Body of pancreas (tissue), 4 donors: Measurements from ENCODE around the gene CCDC137. TPM values are rescaled to one million over a fixed set of nuclear protein-coding genes. Genes with fewer than 3 reads are reported as not detected.

ENCODE experiments used
- ATAC-seq: fragments of 150-250 bp; one replicate; pipeline ENCODE4 v1.9.1; 2016
- DNase-seq, 4 donors: peaks; one replicate each; pipeline ENCODE4 v3.0.0-alpha.2; 2019
- H3K27ac ChIP-seq, 4 donors: fragments of 200-600 bp; sonication (generic); 1 replicate in 3 of 4; 2 replicates in 1 of 4; pipeline versions ENCODE4 v1.5.1 to v1.6.1; 2016 to 2019; ENCODE audit warnings: mild to moderate bottlenecking in 1 of 4, mixed read lengths in 1 of 4, moderate library complexity in 1 of 4
- H3K27me3 ChIP-seq, 2 donors: fragments of 200-600 bp; sonication (generic); one replicate each; pipeline ENCODE4 v1.6.0; 2016; ENCODE audit warnings: mild to moderate bottlenecking in 1 of 2
- H3K36me3 ChIP-seq, 2 donors: fragments of 200-600 bp; sonication (generic); replicated peaks in 1 of 2; 2 replicates each; pipeline ENCODE4 v1.5.1; 2016; ENCODE audit warnings: low read depth in 2 of 2; ENCODE audit not compliant: insufficient read depth in 1 of 2
- H3K4me1 ChIP-seq: fragments of 200-600 bp; sonication (generic); one replicate; pipeline ENCODE4 v1.6.0; 2016
- H3K4me3 ChIP-seq, 2 donors: fragments of 200-600 bp; sonication (generic); 1 replicate in 1 of 2; 2 replicates in 1 of 2; pipeline ENCODE4 v1.5.1; 2016 to 2019
- H3K9me3 ChIP-seq, 3 donors: fragments of 200-600 bp; sonication (generic); 1 replicate in 2 of 3; 2 replicates in 1 of 3; pipeline ENCODE4 v1.5.1; 2016
- POLR2A ChIP-seq, 3 donors: fragments of 450-650 bp; IDR thresholded peaks; one replicate each; pipeline ENCODE4 v1.6.1; 2016; ENCODE audit warnings: antibody characterized with exemption in 3 of 3, mild to moderate bottlenecking in 2 of 3
- WGBS, 2 donors: methylation state at CpG; one replicate each; pipeline ENCODE4 v1.1.5; 2017; 5-methylcytosine and 5-hydroxymethylcytosine counted together
- intact Hi-C: fragments of 100-400 bp; cut with DNase I; formaldehyde crosslinking; loops from one replicate; pipeline ENCODE4 v1.15.1; 2023
- total RNA-seq, 2 donors: library from RNA; depleted of rRNA; stranded (reverse); fragments of >200 nt; gene quantifications; one replicate each; pipeline ENCODE4 v1.1.0, GENCODE V29; 2016
- TF ChIP-seq, protein P1 (sequence below), 7 experiments: fragments of 450-650 bp in 4 of 7; fragments of 200-600 bp in 3 of 7; sonication (generic) in 3 of 7; IDR thresholded peaks; one replicate each; pipeline ENCODE4 v1.5.1; 2016 to 2019; ENCODE audit warnings: antibody characterized with exemption in 7 of 7

The CCDC137 gene
- total RNA-seq, 2 donors from 2014 or later: 6.2 to 21.4 TPM

DNA sequence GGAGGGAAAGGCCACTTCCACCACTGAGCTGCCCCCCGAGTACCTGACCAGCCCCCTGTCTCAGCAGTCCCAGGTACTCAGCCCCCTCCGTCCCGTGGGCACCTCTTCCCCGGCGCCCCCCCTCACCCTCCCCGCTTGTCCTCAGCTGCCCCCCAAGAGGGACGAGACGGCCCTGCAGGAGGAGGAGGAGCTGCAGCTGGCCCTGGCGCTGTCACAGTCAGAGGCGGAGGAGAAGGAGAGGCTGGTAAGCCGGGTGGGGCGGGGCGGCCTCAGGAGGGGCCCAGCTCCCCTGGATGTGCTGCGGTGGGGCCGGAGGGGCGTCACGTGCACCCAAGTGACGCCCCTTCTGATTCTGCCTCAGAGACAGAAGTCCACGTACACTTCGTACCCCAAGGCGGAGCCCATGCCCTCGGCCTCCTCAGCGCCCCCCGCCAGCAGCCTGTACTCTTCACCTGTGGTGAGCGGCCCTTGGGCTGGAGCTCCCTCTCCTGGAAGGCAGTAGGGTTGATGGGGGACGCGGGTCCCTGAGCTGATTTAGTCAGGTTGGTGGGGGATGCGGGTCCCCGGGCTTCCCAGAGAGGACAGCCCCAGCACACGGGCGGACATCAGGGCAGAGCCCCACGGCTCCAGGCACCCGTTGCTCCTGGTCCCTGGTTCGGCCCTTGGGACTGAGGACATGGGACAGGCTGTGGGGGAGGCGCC lies 27.1 kb downstream of the CCDC137 start:
- intact Hi-C loops: loop anchor here (10.0 kb wide), 1 partner anchor 419 kb away; no protein-coding TSS in a partner anchor
- H3K27ac ChIP-seq: no peak overlapping the region
- no peaks in the 10 kb centered on the region for H3K27me3 ChIP-seq
- WGBS, 2 donors: 87 to 90% methylated on average over 7 to 24 of the region's 35 CpGs
- H3K4me3 ChIP-seq: no peak overlapping the region
- TF ChIP-seq, protein P1, sequence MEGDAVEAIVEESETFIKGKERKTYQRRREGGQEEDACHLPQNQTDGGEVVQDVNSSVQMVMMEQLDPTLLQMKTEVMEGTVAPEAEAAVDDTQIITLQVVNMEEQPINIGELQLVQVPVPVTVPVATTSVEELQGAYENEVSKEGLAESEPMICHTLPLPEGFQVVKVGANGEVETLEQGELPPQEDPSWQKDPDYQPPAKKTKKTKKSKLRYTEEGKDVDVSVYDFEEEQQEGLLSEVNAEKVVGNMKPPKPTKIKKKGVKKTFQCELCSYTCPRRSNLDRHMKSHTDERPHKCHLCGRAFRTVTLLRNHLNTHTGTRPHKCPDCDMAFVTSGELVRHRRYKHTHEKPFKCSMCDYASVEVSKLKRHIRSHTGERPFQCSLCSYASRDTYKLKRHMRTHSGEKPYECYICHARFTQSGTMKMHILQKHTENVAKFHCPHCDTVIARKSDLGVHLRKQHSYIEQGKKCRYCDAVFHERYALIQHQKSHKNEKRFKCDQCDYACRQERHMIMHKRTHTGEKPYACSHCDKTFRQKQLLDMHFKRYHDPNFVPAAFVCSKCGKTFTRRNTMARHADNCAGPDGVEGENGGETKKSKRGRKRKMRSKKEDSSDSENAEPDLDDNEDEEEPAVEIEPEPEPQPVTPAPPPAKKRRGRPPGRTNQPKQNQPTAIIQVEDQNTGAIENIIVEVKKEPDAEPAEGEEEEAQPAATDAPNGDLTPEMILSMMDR (IDR thresholded peaks at IDR 0.05): no peak
- no peak for TF ChIP-seq POLR2A (IDR thresholded peaks at IDR 0.05)
- no peak for ATAC-seq
- H3K36me3 ChIP-seq: peaks cover 9 to 51% of the 10 kb centered on the region in 2 donors
- no peaks in the 10 kb centered on the region for H3K4me1 ChIP-seq
- H3K9me3 ChIP-seq: no peaks in the 10 kb centered on the region
- DNase-seq: no peak

DNA sequence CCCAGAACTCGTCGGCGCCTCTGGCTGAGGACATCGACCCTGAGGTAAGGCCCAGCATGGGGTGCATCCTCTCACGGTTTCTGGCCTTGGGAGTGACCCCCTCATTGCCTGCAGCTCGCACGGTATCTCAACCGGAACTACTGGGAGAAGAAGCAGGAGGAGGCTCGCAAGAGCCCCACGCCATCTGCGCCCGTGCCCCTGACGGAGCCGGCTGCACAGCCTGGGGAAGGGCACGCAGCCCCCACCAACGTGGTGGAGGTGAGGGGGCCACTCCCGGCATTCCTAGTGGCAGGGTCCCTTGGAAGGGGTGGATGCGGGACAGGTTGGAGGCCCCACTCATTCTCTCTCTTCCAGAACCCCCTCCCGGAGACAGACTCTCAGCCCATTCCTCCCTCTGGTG lies 28.3 kb downstream of the CCDC137 start:
- no peaks in the 10 kb centered on the region for H3K27me3 ChIP-seq
- ATAC-seq: no peak
- intact Hi-C loops: loop anchor here (10.0 kb wide), 1 partner anchor 420 kb away; no protein-coding TSS in a partner anchor
- TF ChIP-seq POLR2A (IDR thresholded peaks at IDR 0.05): no peak
- TF ChIP-seq, protein P1 (IDR thresholded peaks at IDR 0.05): no peak
- DNase-seq: no peak
- 89 to 92% methylated on average over 9 to 18 of the region's 19 CpGs for WGBS, 2 donors
- H3K9me3 ChIP-seq: no peaks in the 10 kb centered on the region
- no peak overlapping the region for H3K4me3 ChIP-seq
- H3K36me3 ChIP-seq: peaks cover 9 to 49% of the 10 kb centered on the region in 2 donors
- no peaks in the 10 kb centered on the region for H3K4me1 ChIP-seq
- H3K27ac ChIP-seq: no peak overlapping the region

DNA sequence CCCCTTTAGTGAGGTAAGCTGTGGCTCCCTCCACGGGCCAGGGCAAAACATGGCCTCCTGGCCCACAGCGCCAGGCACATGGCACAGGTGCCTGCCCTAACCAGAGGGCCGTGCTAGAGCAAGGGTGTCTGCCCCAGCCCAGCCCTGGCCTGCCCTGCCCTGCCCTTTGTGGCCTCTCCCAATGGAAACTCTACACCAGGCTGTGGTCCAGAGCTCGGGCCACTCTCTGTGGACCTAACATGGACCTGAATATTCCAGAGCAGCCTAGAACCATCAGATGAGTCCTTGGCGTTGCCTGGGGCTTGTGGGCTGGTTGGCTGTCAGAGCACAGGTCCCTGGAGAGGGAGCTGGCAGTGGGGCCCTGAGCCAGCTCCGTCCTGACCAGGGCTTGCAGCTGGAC lies 28.7 kb downstream of the CCDC137 start:
- 40 to 95% methylated on average over 1 to 6 of the region's 6 CpGs for WGBS, 2 donors
- Histone ChIP-seq H3K27me3 (no peaks in the 10 kb centered on the region), H3K4me3 (no peak overlapping the region), H3K27ac (no peak overlapping the region), H3K9me3 (no peaks in the 10 kb centered on the region), H3K4me1 (no peaks in the 10 kb centered on the region), H3K36me3 (peaks cover 9 to 49% of the 10 kb centered on the region in 2 donors)
- ATAC-seq (no peak), DNase-seq (no peak)
- TF ChIP-seq, protein P1 (IDR thresholded peaks at IDR 0.05): no peak
- TF ChIP-seq POLR2A (IDR thresholded peaks at IDR 0.05): no peak
- intact Hi-C loops: loop anchor here (10.0 kb wide), 1 partner anchor 420 kb away; no protein-coding TSS in a partner anchor

DNA sequence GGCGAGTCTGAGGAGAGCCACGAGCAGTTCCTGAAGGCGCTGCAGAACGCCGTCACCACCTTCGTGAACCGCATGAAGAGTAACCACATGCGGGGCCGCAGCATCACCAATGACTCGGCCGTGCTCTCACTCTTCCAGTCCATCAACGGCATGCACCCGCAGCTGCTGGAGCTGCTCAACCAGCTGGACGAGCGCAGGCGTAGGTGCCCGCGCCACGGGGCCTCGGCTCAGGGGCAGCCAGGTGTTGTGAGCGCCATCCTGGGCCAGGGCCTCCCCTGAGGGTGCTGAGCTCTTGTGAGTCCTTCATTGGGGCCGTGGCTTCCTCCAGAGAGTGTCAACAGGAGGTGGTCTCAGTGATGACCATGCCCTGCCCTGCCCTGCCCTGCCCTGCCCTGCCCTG lies 29.3 kb downstream of the CCDC137 start:
- H3K27me3 ChIP-seq: no peaks in the 10 kb centered on the region
- H3K36me3 ChIP-seq: peaks cover 9 to 48% of the 10 kb centered on the region in 2 donors
- H3K4me1 ChIP-seq: peaks cover 4% of the 10 kb centered on the region
- H3K4me3 ChIP-seq: no peak overlapping the region
- 85 to 90% methylated on average over 11 to 22 of the region's 22 CpGs for WGBS, 2 donors
- no peaks in the 10 kb centered on the region for H3K9me3 ChIP-seq
- no peak overlapping the region for H3K27ac ChIP-seq
- intact Hi-C loops: loop anchor here (10.0 kb wide), 1 partner anchor 421 kb away; no protein-coding TSS in a partner anchor
- ATAC-seq (no peak), DNase-seq (no peak)
- TF ChIP-seq, protein P1 (IDR thresholded peaks at IDR 0.05): no peak
- no peak for TF ChIP-seq POLR2A (IDR thresholded peaks at IDR 0.05)
